Activated naive CD8-positive, alpha-beta T cell treated with anti-CD3 and anti-CD28 coated beads, Interleukin-2, amount 50 U/mL, for 16 hours (primary cell): ENCODE data around the gene OSBPL5.

Experiments used
- DNase-seq: peaks from one replicate; pipeline ENCODE4 v3.0.0-alpha.2; 2020; ENCODE audit warnings: low read depth, low spot score

The OSBPL5 gene

GRCh38 chr11:3134218-3134621, 30.9 kb downstream of the OSBPL5 start:
- DNase-seq = no peak

GRCh38 chr11:3133261-3134217, 31.6 kb downstream of the OSBPL5 start:
- no peak for DNase-seq

- no peak for DNase-seq
Observed at GRCh38 chr11:3132831-3133260, 32.3 kb downstream of the OSBPL5 start.

GRCh38 chr11:3132271-3132781, 32.8 kb downstream of the OSBPL5 start:
- no peak for DNase-seq

GRCh38 chr11:3131330-3131941, 33.7 kb downstream of the OSBPL5 start:
- DNase-seq = no peak

- DNase-seq = no peak
Observed at GRCh38 chr11:3130269-3131071, 34.6 kb downstream of the OSBPL5 start.

GRCh38 chr11:3129591-3130268, 35.4 kb downstream of the OSBPL5 start:
- no peak for DNase-seq

GRCh38 chr11:3129181-3129590, 35.9 kb downstream of the OSBPL5 start:
- no peak for DNase-seq

- no peak for DNase-seq
Observed at GRCh38 chr11:3128356-3129180, 36.5 kb downstream of the OSBPL5 start.

- no peak for DNase-seq
Observed at GRCh38 chr11:3127706-3128355, 37.3 kb downstream of the OSBPL5 start.

GRCh38 chr11:3126901-3127691, 38.0 kb downstream of the OSBPL5 start:
- DNase-seq = no peak

- DNase-seq = no peak
Observed at GRCh38 chr11:3126207-3126865, 38.8 kb downstream of the OSBPL5 start.

GRCh38 chr11:3124821-3125220, 40.3 kb downstream of the OSBPL5 start:
- DNase-seq = no peak

GRCh38 chr11:3123761-3124733, 41.1 kb downstream of the OSBPL5 start:
- DNase-seq = no peak

- no peak for DNase-seq
Observed at GRCh38 chr11:3123305-3123704, 41.8 kb downstream of the OSBPL5 start.

- no peak for DNase-seq
Observed at GRCh38 chr11:3122775-3123201, 42.3 kb downstream of the OSBPL5 start.
